Activated gamma-delta T cell treated with Interleukin-2 at 50 U/mL for 16 hours (primary cell): ENCODE results near the gene CANT1.

ENCODE experiments used
- DNase-seq: peaks from one replicate; pipeline ENCODE4 v3.0.0-alpha.2; 2020

CANT1 gene

GRCh38 chr17:78993981-78994671 lies 15.4 kb downstream of the CANT1 start:
- DNase-seq: no peak

GRCh38 chr17:78993241-78993956 lies 16.2 kb downstream of the CANT1 start:
- peak; percentile 59 for DNase-seq

GRCh38 chr17:78992542-78993212 lies 16.9 kb downstream of the CANT1 start:
- no peak for DNase-seq

GRCh38 chr17:78991906-78992532 lies 17.5 kb downstream of the CANT1 start:
- DNase-seq: no peak

- DNase-seq: no peak
Observed at GRCh38 chr17:78991017-78991738, 18.4 kb downstream of the CANT1 start.

- DNase-seq: no peak
Observed at GRCh38 chr17:78990349-78991016, 19.1 kb downstream of the CANT1 start.

GRCh38 chr17:78988152-78988551 lies 21.4 kb downstream of the CANT1 start:
- no peak for DNase-seq

- DNase-seq: no peak
Observed at GRCh38 chr17:78986649-78987328, 22.8 kb downstream of the CANT1 start.

- no peak for DNase-seq
Observed at GRCh38 chr17:78986048-78986648, 23.4 kb downstream of the CANT1 start.

- no peak for DNase-seq
Observed at GRCh38 chr17:78985395-78985794, 24.2 kb downstream of the CANT1 start.

- no peak for DNase-seq
Observed at GRCh38 chr17:78981010-78981888, 28.3 kb downstream of the CANT1 start.

- DNase-seq: no peak
Observed at GRCh38 chr17:78980624-78980972, 29.0 kb downstream of the CANT1 start.

GRCh38 chr17:78979780-78980623 lies 29.6 kb downstream of the CANT1 start, which contains the start of gene LGALS3BP:
Gene LGALS3BP, minus strand, starts transcription at chr17:78979923. Its CDS starts 2,732 bp downstream, at chr17:78977191.
- no peak for DNase-seq

GRCh38 chr17:78977997-78978973 lies 31.3 kb downstream of the CANT1 start:
- DNase-seq: no peak

- no peak for DNase-seq
Observed at GRCh38 chr17:78977681-78977943, 32.0 kb downstream of the CANT1 start.

GRCh38 chr17:78976907-78977680 lies 32.5 kb downstream of the CANT1 start:
- no peak for DNase-seq
